Naive thymus-derived CD4-positive, alpha-beta T cell (primary cell): ENCODE measurements around the gene SYNGR1. TPM values are rescaled to one million over a fixed set of nuclear protein-coding genes. Genes with fewer than 3 reads are reported as not detected.

Experiments
- ATAC-seq: fragments of 150-1000 bp; cut with Tn5 transposase; 2 replicates; pipeline ENCODE4 v1.10.0; 2021; ENCODE audit warnings: mild to moderate bottlenecking, moderate library complexity
- CTCF ChIA-PET: fragments of 350-600 bp; sonication (Branson Sonifier 250); formaldehyde crosslinking; loops from one replicate; lab custom pipeline; 2021; ENCODE audit warnings: antibody characterized with exemption; lab: Charles Lee
- POLR2A ChIA-PET: fragments of 350-600 bp; sonication (Branson Sonifier 250); formaldehyde crosslinking; loops from one replicate; lab custom pipeline; 2021; ENCODE audit warnings: antibody characterized with exemption, inconsistent platforms; lab: Charles Lee
- DNase-seq, 9 donors: peaks; one replicate each; pipeline versions ENCODE4 v3.0.0 to v3.0.0-alpha.2; 2020 to 2022; ENCODE audit warnings: mixed read lengths in 1 of 9
- H3K27ac ChIP-seq: one replicate; pipeline ENCODE4 v1.7.0; 2013; ENCODE audit warnings: mild to moderate bottlenecking, low read depth, low read length, moderate library complexity
- H3K27me3 ChIP-seq, 2 donors: one replicate each; pipeline ENCODE4 v1.7.0; 2013; ENCODE audit warnings: low read length in 2 of 2, mild to moderate bottlenecking in 2 of 2, moderate library complexity in 2 of 2; ENCODE audit not compliant: control insufficient read depth in 2 of 2, insufficient read depth in 2 of 2
- H3K36me3 ChIP-seq, 3 experiments: 1 replicate in 2 of 3; 2 replicates in 1 of 3; pipeline ENCODE4 v1.7.0; 2013; ENCODE audit warnings: low read length in 3 of 3, mild to moderate bottlenecking in 3 of 3, moderate library complexity in 1 of 3; ENCODE audit not compliant: insufficient read depth in 3 of 3, control insufficient read depth in 2 of 3
- H3K4me1 ChIP-seq, 2 donors: one replicate each; pipeline ENCODE4 v1.7.0; 2013; ENCODE audit warnings: low read length in 2 of 2, mild to moderate bottlenecking in 2 of 2, moderate library complexity in 1 of 2; ENCODE audit not compliant: control insufficient read depth in 2 of 2, insufficient read depth in 2 of 2
- H3K4me3 ChIP-seq: 2 replicates; pipeline ENCODE4 v1.7.0; 2013; ENCODE audit warnings: mild to moderate bottlenecking, low read length
- H3K9me3 ChIP-seq, 3 experiments: 1 replicate in 2 of 3; 2 replicates in 1 of 3; pipeline ENCODE4 v1.7.0; 2013; ENCODE audit warnings: low read length in 3 of 3; ENCODE audit not compliant: control insufficient read depth in 2 of 3
- H3K27ac Mint-ChIP-seq, 9 donors: one replicate each; pipeline ENCODE4 v1.8.0; 2020 to 2022; ENCODE audit warnings: mixed read lengths in 9 of 9, mild to moderate bottlenecking in 8 of 9, moderate library complexity in 5 of 9, inconsistent platforms in 2 of 9
- H3K27me3 Mint-ChIP-seq, 5 donors: one replicate each; pipeline ENCODE4 v1.8.0; 2021 to 2022; ENCODE audit warnings: mixed read lengths in 5 of 5, mild to moderate bottlenecking in 1 of 5
- H3K36me3 Mint-ChIP-seq, 5 donors: one replicate each; pipeline ENCODE4 v1.8.0; 2020 to 2022; ENCODE audit warnings: mixed read lengths in 5 of 5, mild to moderate bottlenecking in 3 of 5, inconsistent platforms in 1 of 5
- H3K4me1 Mint-ChIP-seq, 7 donors: one replicate each; pipeline ENCODE4 v1.8.0; 2020 to 2022; ENCODE audit warnings: mixed read lengths in 7 of 7, mild to moderate bottlenecking in 3 of 7, inconsistent platforms in 1 of 7
- H3K4me3 Mint-ChIP-seq, 10 donors: one replicate each; pipeline ENCODE4 v1.8.0; 2020 to 2022; ENCODE audit warnings: mild to moderate bottlenecking in 10 of 10, mixed read lengths in 10 of 10, moderate library complexity in 6 of 10, inconsistent platforms in 2 of 10
- H3K9me3 Mint-ChIP-seq, 11 donors: one replicate each; pipeline ENCODE4 v1.8.0; 2020 to 2022; ENCODE audit warnings: mixed read lengths in 11 of 11, mild to moderate bottlenecking in 4 of 11, inconsistent platforms in 1 of 11, moderate library complexity in 1 of 11
- intact Hi-C, 2 donors: fragments of 100-400 bp; cut with micrococcal nuclease; formaldehyde crosslinking; loops; one replicate each; pipeline ENCODE4 v1.15.1; 2023
- polyA plus RNA-seq, 2 donors: library from polyadenylated mRNA; unstranded; fragments of 300-500 nt; fragmentation: Illumina TruSeq; gene quantifications; one replicate each; pipeline ENCODE4 v1.2.3, GENCODE V29; 2021
- total RNA-seq, 6 experiments: library from RNA in 5 of 6; stranded (reverse) in 5 of 6; gene quantifications; 1 replicate in 5 of 6; 2 replicates in 1 of 6; pipeline ENCODE4 v1.2.3 and lab custom pipeline; 2021 to 2026

Gene SYNGR1
- total and polyA plus RNA-seq, 7 experiments from 2014 or later: 0.12 to 7.0 (median 1.5) TPM

DNA sequence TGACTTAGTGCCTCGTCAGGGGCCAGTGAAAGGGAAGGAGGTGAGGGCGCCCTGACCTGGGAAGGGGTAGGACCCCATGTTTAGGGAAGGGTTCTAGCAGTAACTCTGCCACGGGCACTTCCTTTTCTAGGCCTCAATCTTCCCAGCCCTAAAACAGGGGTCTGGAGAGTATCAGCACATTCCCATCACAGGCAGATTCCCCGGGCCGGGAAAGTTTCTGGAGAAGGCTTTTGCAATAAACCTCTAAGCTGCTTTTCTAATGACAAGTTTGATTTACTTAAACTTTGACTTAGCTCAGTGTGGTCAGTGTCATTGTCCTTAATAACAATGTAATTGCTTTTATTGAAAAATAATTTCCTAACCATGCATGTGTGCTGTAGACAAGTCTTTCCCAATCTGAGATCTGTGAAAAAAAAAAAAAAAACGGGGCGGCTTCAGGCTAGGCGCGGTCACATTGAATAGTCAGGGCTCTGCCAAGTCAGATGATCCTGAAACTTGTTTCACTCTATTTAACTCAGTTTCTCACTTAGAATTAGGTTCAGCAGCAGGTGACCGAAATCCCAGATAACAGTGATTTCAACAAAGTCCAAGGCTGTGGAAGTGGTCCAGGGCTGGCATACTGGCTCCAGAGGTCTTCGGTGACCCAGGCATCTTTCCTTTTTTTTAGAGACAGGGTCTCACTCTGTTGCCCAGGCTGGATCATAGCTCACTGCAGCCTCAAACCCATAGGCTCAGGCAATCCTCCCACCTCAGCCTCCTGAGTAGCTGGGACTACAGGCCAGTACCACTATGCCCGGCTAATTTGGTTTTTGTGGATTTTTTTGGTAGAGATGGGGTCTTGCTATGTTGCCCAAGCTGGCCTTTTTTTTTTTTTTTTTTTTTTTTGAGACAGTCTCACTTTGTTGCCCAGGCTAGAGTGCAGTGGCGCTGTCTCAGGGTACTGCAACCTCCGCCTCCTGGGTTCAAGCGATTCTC lies 30.3 kb downstream of the SYNGR1 start:
- H3K4me3 Mint-ChIP-seq: no peak overlapping the region
- Histone ChIP-seq H3K9me3 (no peaks in the 10 kb centered on the region), H3K4me1 (no peaks in the 10 kb centered on the region), H3K36me3 (no peaks in the 10 kb centered on the region), H3K4me3 (no peak overlapping the region), H3K27ac (no peak overlapping the region), H3K27me3 (no peaks in the 10 kb centered on the region)
- ChIA-PET CTCF (no interaction called here), POLR2A (interaction anchor here (1.6 kb wide), 1 partner anchor 20 kb away, joined by 5 read pairs; the partner anchor contains the start of gene TAB1)
- peak overlapping the region in 1 of 9 donors; percentile 36 for H3K27ac Mint-ChIP-seq
- peaks cover 0 to 5% (median 0%) of the 10 kb centered on the region in 5 donors for H3K27me3 Mint-ChIP-seq
- no peaks in the 10 kb centered on the region for H3K9me3 Mint-ChIP-seq
- peaks cover 0 to 7% (median 0%) of the 10 kb centered on the region in 7 donors for H3K4me1 Mint-ChIP-seq
- intact Hi-C loops: no loop called here
- no peak for ATAC-seq
- DNase-seq: no peak
- no peaks in the 10 kb centered on the region for H3K36me3 Mint-ChIP-seq

DNA sequence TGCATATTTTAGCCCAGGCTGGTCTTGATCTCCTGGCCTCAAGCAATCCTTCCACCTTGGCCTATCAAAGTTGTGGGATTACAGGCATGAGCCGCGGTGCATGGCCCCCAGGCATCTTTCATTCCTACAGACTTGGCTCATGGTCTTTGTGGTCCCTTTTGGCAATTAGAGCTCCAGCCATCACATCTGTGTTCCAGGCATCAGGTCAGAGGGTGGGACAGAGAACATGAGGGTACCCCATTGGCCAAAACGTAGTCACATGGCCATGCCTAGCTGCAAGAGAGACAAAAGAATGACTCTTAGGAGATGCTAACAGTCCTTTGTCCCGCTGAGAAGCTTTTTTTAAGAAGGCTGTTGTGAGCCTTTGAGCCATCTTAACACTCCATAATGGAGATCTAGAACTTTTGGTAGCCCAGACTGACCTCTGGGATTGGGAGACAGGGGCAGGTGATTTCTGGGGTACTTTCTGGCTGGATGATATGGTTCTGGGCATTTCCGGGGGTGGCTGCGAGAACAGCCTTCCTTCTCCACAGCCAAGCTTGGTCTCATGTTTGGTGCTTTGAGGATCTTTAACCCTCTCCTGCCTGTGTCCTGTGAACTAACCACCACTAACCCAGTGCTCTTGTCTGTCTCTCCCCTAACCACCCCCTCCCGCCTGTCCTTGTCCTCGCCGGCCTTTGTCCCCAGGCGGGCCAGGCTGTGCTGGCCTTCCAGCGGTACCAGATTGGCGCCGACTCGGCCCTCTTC lies 31.4 kb downstream of the SYNGR1 start:
- no peaks in the 10 kb centered on the region for H3K9me3 ChIP-seq
- no peak overlapping the region for H3K27ac ChIP-seq
- POLR2A ChIA-PET: interaction anchor here (1.6 kb wide), 1 partner anchor 18 kb away, joined by 5 read pairs; the partner anchor contains the start of gene TAB1
- Mint-ChIP-seq H3K36me3 (no peaks in the 10 kb centered on the region), H3K4me1 (peaks cover 0 to 8% (median 2%) of the 10 kb centered on the region in 7 donors), H3K27ac (peak overlapping the region in 1 of 9 donors; percentile 80), H3K27me3 (peaks cover 0 to under 1% (median 0%) of the 10 kb centered on the region in 5 donors), H3K4me3 (no peak overlapping the region), H3K9me3 (no peaks in the 10 kb centered on the region)
- H3K4me3 ChIP-seq: no peak overlapping the region
- H3K36me3 ChIP-seq: no peaks in the 10 kb centered on the region
- no peak for ATAC-seq
- no peaks in the 10 kb centered on the region for H3K27me3 ChIP-seq
- CTCF ChIA-PET: no interaction called here
- no peak for DNase-seq
- intact Hi-C loops: no loop called here
- H3K4me1 ChIP-seq: no peaks in the 10 kb centered on the region

GRCh38 chr22:39381930-39382329 lies 32.1 kb downstream of the SYNGR1 start:
- peaks cover 0 to under 1% (median 0%) of the 10 kb centered on the region in 5 donors for H3K36me3 Mint-ChIP-seq
- ChIA-PET CTCF (interaction anchor here (0.5 kb wide), 1 partner anchor 31 kb away, joined by 3 read pairs; no protein-coding TSS in a partner anchor), POLR2A (no interaction called here)
- H3K4me3 ChIP-seq: no peak overlapping the region
- no peak overlapping the region for H3K4me3 Mint-ChIP-seq
- peak overlapping the region in 1 of 9 donors; percentile 48 for H3K27ac Mint-ChIP-seq
- no peaks in the 10 kb centered on the region for H3K27me3 ChIP-seq
- ATAC-seq (no peak), DNase-seq (no peak)
- no peaks in the 10 kb centered on the region for H3K27me3 Mint-ChIP-seq
- H3K36me3 ChIP-seq: no peaks in the 10 kb centered on the region
- H3K4me1 Mint-ChIP-seq: peaks cover under 1 to 13% (median 5%) of the 10 kb centered on the region in 7 donors
- H3K4me1 ChIP-seq: no peaks in the 10 kb centered on the region
- H3K9me3 ChIP-seq: no peaks in the 10 kb centered on the region
- no peaks in the 10 kb centered on the region for H3K9me3 Mint-ChIP-seq
- intact Hi-C loops: no loop called here
- H3K27ac ChIP-seq: no peak overlapping the region

DNA sequence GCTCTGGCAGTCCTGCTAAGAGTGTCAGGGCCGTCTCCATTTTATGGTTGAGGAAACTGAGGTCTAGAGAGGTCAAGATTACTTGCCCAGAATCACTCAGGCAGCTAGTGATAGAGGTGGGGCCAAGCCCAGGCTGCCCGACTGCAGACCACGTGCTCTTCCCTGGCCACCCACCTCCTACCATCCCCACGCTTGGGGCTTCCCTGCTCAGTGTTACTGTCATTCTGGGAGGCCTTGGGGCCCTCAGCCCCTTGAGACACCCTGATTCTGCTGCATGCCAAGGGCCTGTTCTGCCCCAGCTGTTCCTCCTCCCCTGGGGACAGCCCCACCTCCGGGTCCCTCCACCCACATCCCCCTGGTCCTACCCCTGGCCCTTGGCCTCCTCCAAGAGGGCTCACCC lies 32.6 kb downstream of the SYNGR1 start:
- Histone ChIP-seq H3K4me3 (no peak overlapping the region), H3K27me3 (no peaks in the 10 kb centered on the region), H3K9me3 (no peaks in the 10 kb centered on the region), H3K4me1 (no peaks in the 10 kb centered on the region), H3K36me3 (no peaks in the 10 kb centered on the region), H3K27ac (no peak overlapping the region)
- Mint-ChIP-seq H3K36me3 (peaks cover 0 to 5% (median 0%) of the 10 kb centered on the region in 5 donors), H3K27ac (peak overlapping the region in 1 of 9 donors; percentile 48), H3K4me3 (no peak overlapping the region), H3K4me1 (peaks cover 5 to 18% (median 10%) of the 10 kb centered on the region in 7 donors), H3K9me3 (peaks cover 0 to 3% (median 0%) of the 10 kb centered on the region in 11 donors), H3K27me3 (no peaks in the 10 kb centered on the region)
- intact Hi-C loops: no loop called here
- ChIA-PET CTCF (interaction anchor here (0.5 kb wide), 1 partner anchor 30 kb away, joined by 3 read pairs; no protein-coding TSS in a partner anchor), POLR2A (no interaction called here)
- DNase-seq (no peak), ATAC-seq (peak; percentile 10)

- DNase-seq (no peak), ATAC-seq (no peak)
- Mint-ChIP-seq H3K27me3 (peaks cover 0 to 4% (median 0%) of the 10 kb centered on the region in 5 donors), H3K36me3 (peaks cover 0 to 5% (median 0%) of the 10 kb centered on the region in 5 donors), H3K9me3 (peaks cover 0 to 3% (median 0%) of the 10 kb centered on the region in 11 donors), H3K4me1 (peaks cover 6 to 26% (median 16%) of the 10 kb centered on the region in 7 donors), H3K27ac (peak overlapping the region in 3 of 9 donors; percentile 14 to 52 (median 31)), H3K4me3 (no peak overlapping the region)
- intact Hi-C loops: no loop called here
- Histone ChIP-seq H3K9me3 (no peaks in the 10 kb centered on the region), H3K27me3 (no peaks in the 10 kb centered on the region), H3K27ac (peak overlapping the region; percentile 14), H3K4me3 (no peak overlapping the region), H3K4me1 (peaks cover 0 to under 1% of the 10 kb centered on the region in 2 donors), H3K36me3 (no peaks in the 10 kb centered on the region)
- POLR2A ChIA-PET: interaction anchor here (0.5 kb wide), 1 partner anchor 655 kb away, joined by 4 read pairs; no protein-coding TSS in a partner anchor
- CTCF ChIA-PET: no interaction called here
These were observed 34.2 kb downstream of the SYNGR1 start for GRCh38 chr22:39383841-39384625.
